GM12878 (cell line): ENCODE measurements around the gene ART4. TPM values are rescaled to one million over a fixed set of nuclear protein-coding genes. Genes with fewer than 3 reads are reported as not detected.

Experiments
- ATF7 ChIP-seq: fragments of 450-650 bp; IDR thresholded peaks from 2 replicates; pipeline ENCODE4 v1.6.1; 2016; ENCODE audit warnings: low read depth, mild to moderate bottlenecking
- CBFB ChIP-seq: IDR thresholded peaks from 2 replicates; pipeline ENCODE4 v1.6.1; 2016; ENCODE audit warnings: antibody characterized with exemption, low read depth
- CBX3 ChIP-seq: fragments of 200-600 bp; sonication (generic); IDR thresholded peaks from 2 replicates; pipeline ENCODE4 v1.6.1; 2016; ENCODE audit warnings: low read depth, borderline replicate concordance
- CHD4 ChIP-seq: fragments of 200-600 bp; sonication (generic); IDR thresholded peaks from 2 replicates; pipeline ENCODE4 v1.6.1; 2016; ENCODE audit warnings: mild to moderate bottlenecking
- EP300 ChIP-seq, 2 experiments: fragments of 150-350 bp in 1 of 2; IDR thresholded peaks; 2 replicates each; pipeline ENCODE4 v1.6.1; 2011 to 2012; ENCODE audit warnings: low read depth in 2 of 2, low read length in 2 of 2, borderline replicate concordance in 1 of 2, improper control_type of control experiment in 1 of 2, inconsistent platforms in 1 of 2; ENCODE audit not compliant: control insufficient read depth in 1 of 2
- HDAC6 ChIP-seq: fragments of 200-600 bp; sonication (generic); IDR thresholded peaks from one replicate; pipeline ENCODE4 v1.8.0; 2017; ENCODE audit warnings: antibody characterized with exemption; ENCODE audit not compliant: unreplicated experiment
- IKZF2 ChIP-seq, 2 experiments: fragments of 450-650 bp; IDR thresholded peaks; 2 replicates each; pipeline ENCODE4 v1.6.1; 2017; ENCODE audit warnings: mild to moderate bottlenecking in 2 of 2, moderate library complexity in 2 of 2
- JUND ChIP-seq: IDR thresholded peaks from 2 replicates; pipeline ENCODE4 v1.6.1; 2012; ENCODE audit warnings: low read depth, mild to moderate bottlenecking, low read length, improper control_type of control experiment, moderate library complexity
- MTA2 ChIP-seq: fragments of 450-650 bp; IDR thresholded peaks from 2 replicates; pipeline ENCODE4 v1.6.1; 2016; ENCODE audit warnings: low read depth, mild to moderate bottlenecking, moderate library complexity
- MYC ChIP-seq: IDR thresholded peaks from 2 replicates; pipeline ENCODE4 v1.6.1; 2011; ENCODE audit warnings: mild to moderate bottlenecking, low read length, moderate library complexity, inconsistent platforms; ENCODE audit not compliant: insufficient read depth, insufficient replicate concordance, insufficient read length, severe bottlenecking
- NFXL1 ChIP-seq: fragments of 450-650 bp; IDR thresholded peaks from 2 replicates; pipeline ENCODE4 v1.6.1; 2017; ENCODE audit warnings: antibody characterized with exemption, mild to moderate bottlenecking, borderline replicate concordance
- NRF1 ChIP-seq: conservative IDR thresholded peaks from 2 replicates; pipeline ENCODE4 v1.6.1; 2011; ENCODE audit warnings: mild to moderate bottlenecking, low read depth, low read length, improper control_type of control experiment
- POU2F2 ChIP-seq: IDR thresholded peaks from 3 replicates; pipeline ENCODE4 v1.6.1; 2011; ENCODE audit warnings: low read depth, mild to moderate bottlenecking, low read length, borderline replicate concordance
- RAD51 ChIP-seq: fragments of 450-650 bp; IDR thresholded peaks from 2 replicates; pipeline ENCODE4 v1.6.1; 2016; ENCODE audit warnings: moderate library complexity, mild to moderate bottlenecking, inconsistent platforms
- RB1 ChIP-seq: fragments of 450-650 bp; formaldehyde crosslinking; IDR thresholded peaks from 2 replicates; pipeline ENCODE4 v1.6.1; 2017; ENCODE audit warnings: mild to moderate bottlenecking, borderline replicate concordance
- SIN3A ChIP-seq: IDR thresholded peaks from 2 replicates; pipeline ENCODE4 v1.6.1; 2012; ENCODE audit warnings: low read depth, low read length, improper control_type of control experiment
- SMARCA5 ChIP-seq: fragments of 450-650 bp; IDR thresholded peaks from 2 replicates; pipeline ENCODE4 v1.6.1; 2017; ENCODE audit warnings: mild to moderate bottlenecking
- SUPT20H ChIP-seq: IDR thresholded peaks from 2 replicates; pipeline ENCODE4 v1.6.1; 2011; ENCODE audit warnings: low read depth, mild to moderate bottlenecking, low read length, moderate library complexity, borderline replicate concordance; ENCODE audit not compliant: control insufficient read depth
- TAF1 ChIP-seq: IDR thresholded peaks from 2 replicates; pipeline ENCODE4 v1.6.1; 2011; ENCODE audit warnings: mild to moderate bottlenecking, low read depth, low read length, borderline replicate concordance
- USF2 ChIP-seq: IDR thresholded peaks from 2 replicates; pipeline ENCODE4 v1.6.1; 2011; ENCODE audit warnings: low read depth, low read length, improper control_type of control experiment, borderline replicate concordance
- ZNF24 ChIP-seq: fragments of 450-650 bp; IDR thresholded peaks from 2 replicates; pipeline ENCODE4 v1.6.1; 2017; ENCODE audit warnings: antibody characterized with exemption, mild to moderate bottlenecking
- polyA plus RNA-seq, 11 experiments: library from polyadenylated mRNA; depleted of rRNA in 4 of 11; unstranded in 6 of 11; stranded (reverse) in 5 of 11; fragments of >200 nt; fragmentation: Nextera tagmentation in 4 of 11; fragmentation: Illumina TruSeq in 1 of 11; extraction: Ambion mirVana in 4 of 11; extraction: Trizol in 1 of 11; gene quantifications; 1 replicate in 1 of 11; 2 replicates in 10 of 11; pipeline versions ENCODE4 v1.2.1 to v1.2.3, GENCODE V29; 2011 to 2016; ENCODE audit warnings: inconsistent platforms in 2 of 11, missing spikeins in 2 of 11, low read depth in 1 of 11
- total RNA-seq, 4 experiments: library from RNA; depleted of rRNA in 3 of 4; stranded (reverse); fragments of >200 nt in 3 of 4; fragmentation: Illumina TruSeq in 1 of 4; extraction: Trizol in 1 of 4; gene quantifications; 2 replicates each; pipeline versions ENCODE4 v1.2.1 to v1.2.3, GENCODE V29; 2013 to 2021
- TF ChIP-seq, protein P1 (sequence below): fragments of 450-650 bp; IDR thresholded peaks from 2 replicates; pipeline ENCODE4 v1.6.1; 2016; ENCODE audit warnings: mild to moderate bottlenecking, moderate library complexity, borderline replicate concordance
- TF ChIP-seq, protein P2 (sequence below): fragments of 450-650 bp; IDR thresholded peaks from 2 replicates; pipeline ENCODE4 v1.6.1; 2016; ENCODE audit warnings: mild to moderate bottlenecking

Gene ART4
- total and polyA plus RNA-seq, 10 of the 15 experiments (the other 5 are each of a cell fraction or from before 2014, with no cell fraction given), result 0.02 TPM; not detected in 9

GRCh38 chr12:14803011-14803829 is 40.1 kb downstream of the ART4 start, which contains the start of the genes C12orf60 and WBP11 (continued):
- TF ChIP-seq, protein P1, sequence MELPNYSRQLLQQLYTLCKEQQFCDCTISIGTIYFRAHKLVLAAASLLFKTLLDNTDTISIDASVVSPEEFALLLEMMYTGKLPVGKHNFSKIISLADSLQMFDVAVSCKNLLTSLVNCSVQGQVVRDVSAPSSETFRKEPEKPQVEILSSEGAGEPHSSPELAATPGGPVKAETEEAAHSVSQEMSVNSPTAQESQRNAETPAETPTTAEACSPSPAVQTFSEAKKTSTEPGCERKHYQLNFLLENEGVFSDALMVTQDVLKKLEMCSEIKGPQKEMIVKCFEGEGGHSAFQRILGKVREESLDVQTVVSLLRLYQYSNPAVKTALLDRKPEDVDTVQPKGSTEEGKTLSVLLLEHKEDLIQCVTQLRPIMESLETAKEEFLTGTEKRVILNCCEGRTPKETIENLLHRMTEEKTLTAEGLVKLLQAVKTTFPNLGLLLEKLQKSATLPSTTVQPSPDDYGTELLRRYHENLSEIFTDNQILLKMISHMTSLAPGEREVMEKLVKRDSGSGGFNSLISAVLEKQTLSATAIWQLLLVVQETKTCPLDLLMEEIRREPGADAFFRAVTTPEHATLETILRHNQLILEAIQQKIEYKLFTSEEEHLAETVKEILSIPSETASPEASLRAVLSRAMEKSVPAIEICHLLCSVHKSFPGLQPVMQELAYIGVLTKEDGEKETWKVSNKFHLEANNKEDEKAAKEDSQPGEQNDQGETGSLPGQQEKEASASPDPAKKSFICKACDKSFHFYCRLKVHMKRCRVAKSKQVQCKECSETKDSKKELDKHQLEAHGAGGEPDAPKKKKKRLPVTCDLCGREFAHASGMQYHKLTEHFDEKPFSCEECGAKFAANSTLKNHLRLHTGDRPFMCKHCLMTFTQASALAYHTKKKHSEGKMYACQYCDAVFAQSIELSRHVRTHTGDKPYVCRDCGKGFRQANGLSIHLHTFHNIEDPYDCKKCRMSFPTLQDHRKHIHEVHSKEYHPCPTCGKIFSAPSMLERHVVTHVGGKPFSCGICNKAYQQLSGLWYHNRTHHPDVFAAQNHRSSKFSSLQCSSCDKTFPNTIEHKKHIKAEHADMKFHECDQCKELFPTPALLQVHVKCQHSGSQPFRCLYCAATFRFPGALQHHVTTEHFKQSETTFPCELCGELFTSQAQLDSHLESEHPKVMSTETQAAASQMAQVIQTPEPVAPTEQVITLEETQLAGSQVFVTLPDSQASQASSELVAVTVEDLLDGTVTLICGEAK, result peak; percentile 95
- TF ChIP-seq NRF1, result no peak
- TF ChIP-seq MYC, result no peak
- TF ChIP-seq RAD51, result no peak
- TF ChIP-seq SMARCA5, result no peak
- TF ChIP-seq CBX3, result no peak
- TF ChIP-seq RB1, result peak; percentile 72; the same call in 1 of the 2 replicates
- TF ChIP-seq IKZF2 (IDR thresholded peaks at IDR 0.05), result peak in 1 of 2 experiments; percentile 10; a peak in 2 of 4 replicates
- TF ChIP-seq SIN3A, result no peak; the same call in none of the 2 replicates
- TF ChIP-seq, protein P2, sequence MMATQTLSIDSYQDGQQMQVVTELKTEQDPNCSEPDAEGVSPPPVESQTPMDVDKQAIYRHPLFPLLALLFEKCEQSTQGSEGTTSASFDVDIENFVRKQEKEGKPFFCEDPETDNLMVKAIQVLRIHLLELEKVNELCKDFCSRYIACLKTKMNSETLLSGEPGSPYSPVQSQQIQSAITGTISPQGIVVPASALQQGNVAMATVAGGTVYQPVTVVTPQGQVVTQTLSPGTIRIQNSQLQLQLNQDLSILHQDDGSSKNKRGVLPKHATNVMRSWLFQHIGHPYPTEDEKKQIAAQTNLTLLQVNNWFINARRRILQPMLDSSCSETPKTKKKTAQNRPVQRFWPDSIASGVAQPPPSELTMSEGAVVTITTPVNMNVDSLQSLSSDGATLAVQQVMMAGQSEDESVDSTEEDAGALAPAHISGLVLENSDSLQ, result peak; percentile 99
- TF ChIP-seq JUND, result no peak
- TF ChIP-seq ATF7, result peak; percentile 70
- no peak for TF ChIP-seq EP300 (IDR thresholded peaks at IDR 0.05; ENCODE audit: borderline replicate concordance in 1 of 2, control insufficient read depth in 1 of 2, low read depth in 2 of 2, low read length in 2 of 2)
- no peak for TF ChIP-seq MTA2
- TF ChIP-seq SUPT20H, result no peak
- no peak for TF ChIP-seq HDAC6
- no peak for TF ChIP-seq CBFB
- TF ChIP-seq POU2F2, result 0 out of 3 replicates have a peak, but pooled peaks have one; percentile 10
- TF ChIP-seq ZNF24, result no peak
- TF ChIP-seq USF2, result no peak
- peak; percentile 90; the same call in 1 of the 2 replicates for TF ChIP-seq TAF1
- no peak for TF ChIP-seq CHD4
- TF ChIP-seq NFXL1, result no peak
